Spleen (tissue), 7 donors: Measurements from ENCODE around the gene DNAL4.

Experiments used
- POLR2A ChIP-seq, 3 donors: fragments of 450-650 bp; IDR thresholded peaks; one replicate each; pipeline ENCODE4 v1.5.1; 2017; ENCODE audit warnings: antibody characterized with exemption in 3 of 3, mild to moderate bottlenecking in 1 of 3
- POLR2AphosphoS5 ChIP-seq, 3 donors: sonication (generic); formaldehyde crosslinking; IDR thresholded peaks; one replicate each; pipeline ENCODE4 v1.5.1; 2017; ENCODE audit warnings: antibody characterized with exemption in 3 of 3
- TF ChIP-seq, protein P1 (sequence below), 11 experiments: fragments of 200-600 bp in 7 of 11; fragments of 450-650 bp in 4 of 11; sonication (generic) in 4 of 11; IDR thresholded peaks in 8 of 11; conservative IDR thresholded peaks in 3 of 11; 1 replicate in 7 of 11; 2 replicates in 4 of 11; pipeline versions ENCODE4 v1.4.0 to v1.8.0; 2016 to 2021; ENCODE audit warnings: antibody characterized with exemption in 11 of 11, inconsistent platforms in 4 of 11, mild to moderate bottlenecking in 1 of 11
- donor health status: DM: no; HTN: no; CAD: no; lungs with moderate emphysema.
- donor health status: DM: no; HTN: no; CAD: no.
- donor health status: DM: no; HTN: no; CAD: no.

DNA sequence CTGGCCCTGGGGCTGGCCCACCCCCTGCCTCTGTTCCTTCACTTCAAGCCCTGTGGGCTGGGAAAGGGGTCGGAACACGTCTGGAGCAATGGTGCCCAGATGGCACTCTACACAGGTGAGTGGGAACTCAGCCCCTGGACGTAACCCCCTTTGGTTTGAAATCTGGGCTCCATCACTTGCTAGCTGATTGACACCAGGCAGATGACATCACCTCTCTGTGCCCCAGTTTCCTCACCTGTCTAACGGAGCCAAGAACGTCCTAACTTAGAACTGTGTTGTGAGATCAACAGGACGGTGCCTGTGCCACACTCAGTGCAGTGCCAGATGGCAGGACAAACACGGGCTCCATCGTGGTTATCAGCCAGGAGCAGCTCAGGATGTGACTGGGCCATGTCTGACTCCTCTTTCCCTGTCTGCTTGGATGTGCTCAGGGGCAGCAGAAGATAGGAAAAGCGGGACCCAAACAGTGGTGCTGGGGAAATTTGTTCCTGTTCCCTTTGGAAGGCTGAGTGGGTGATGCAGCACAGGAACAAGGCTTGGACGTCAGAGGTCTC lies 25.5 kb upstream of the DNAL4 start:
- no peak for TF ChIP-seq POLR2AphosphoS5 (IDR thresholded peaks at IDR 0.05)
- TF ChIP-seq, protein P1, sequence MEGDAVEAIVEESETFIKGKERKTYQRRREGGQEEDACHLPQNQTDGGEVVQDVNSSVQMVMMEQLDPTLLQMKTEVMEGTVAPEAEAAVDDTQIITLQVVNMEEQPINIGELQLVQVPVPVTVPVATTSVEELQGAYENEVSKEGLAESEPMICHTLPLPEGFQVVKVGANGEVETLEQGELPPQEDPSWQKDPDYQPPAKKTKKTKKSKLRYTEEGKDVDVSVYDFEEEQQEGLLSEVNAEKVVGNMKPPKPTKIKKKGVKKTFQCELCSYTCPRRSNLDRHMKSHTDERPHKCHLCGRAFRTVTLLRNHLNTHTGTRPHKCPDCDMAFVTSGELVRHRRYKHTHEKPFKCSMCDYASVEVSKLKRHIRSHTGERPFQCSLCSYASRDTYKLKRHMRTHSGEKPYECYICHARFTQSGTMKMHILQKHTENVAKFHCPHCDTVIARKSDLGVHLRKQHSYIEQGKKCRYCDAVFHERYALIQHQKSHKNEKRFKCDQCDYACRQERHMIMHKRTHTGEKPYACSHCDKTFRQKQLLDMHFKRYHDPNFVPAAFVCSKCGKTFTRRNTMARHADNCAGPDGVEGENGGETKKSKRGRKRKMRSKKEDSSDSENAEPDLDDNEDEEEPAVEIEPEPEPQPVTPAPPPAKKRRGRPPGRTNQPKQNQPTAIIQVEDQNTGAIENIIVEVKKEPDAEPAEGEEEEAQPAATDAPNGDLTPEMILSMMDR (IDR thresholded peaks at IDR 0.05 in 8 of 11, conservative IDR thresholded peaks at IDR 0.05 in 3 of 11), result no peak
- TF ChIP-seq POLR2A (IDR thresholded peaks at IDR 0.05), result no peak
